Omental fat pad (tissue), 4 donors: ENCODE measurements around the gene MRPS23. TPM values are rescaled to one million over a fixed set of nuclear protein-coding genes. Genes with fewer than 3 reads are reported as not detected.

ENCODE experiments used
- ATAC-seq: fragments of 150-250 bp; one replicate; pipeline ENCODE4 v1.9.1; 2016; ENCODE audit warnings: mild to moderate bottlenecking, moderate library complexity; ENCODE audit not compliant: low FRiP score
- DNase-seq: peaks from one replicate; pipeline ENCODE4 v3.0.0-alpha.2; 2019; ENCODE audit warnings: low spot score
- total RNA-seq, 4 donors: library from RNA; depleted of rRNA; stranded (reverse); fragments of >200 nt; gene quantifications; one replicate each; pipeline ENCODE4 v1.1.0, GENCODE V29; 2016
- TF ChIP-seq, protein P1 (sequence below), 3 donors: fragments of 450-650 bp; IDR thresholded peaks; one replicate each; pipeline ENCODE4 v1.5.1; 2016 to 2017; ENCODE audit warnings: antibody characterized with exemption in 3 of 3, mild to moderate bottlenecking in 3 of 3, moderate library complexity in 2 of 3

The MRPS23 gene
- total RNA-seq, 4 donors from 2014 or later, result 7.9 to 17.1 (median 15.2) TPM

DNA sequence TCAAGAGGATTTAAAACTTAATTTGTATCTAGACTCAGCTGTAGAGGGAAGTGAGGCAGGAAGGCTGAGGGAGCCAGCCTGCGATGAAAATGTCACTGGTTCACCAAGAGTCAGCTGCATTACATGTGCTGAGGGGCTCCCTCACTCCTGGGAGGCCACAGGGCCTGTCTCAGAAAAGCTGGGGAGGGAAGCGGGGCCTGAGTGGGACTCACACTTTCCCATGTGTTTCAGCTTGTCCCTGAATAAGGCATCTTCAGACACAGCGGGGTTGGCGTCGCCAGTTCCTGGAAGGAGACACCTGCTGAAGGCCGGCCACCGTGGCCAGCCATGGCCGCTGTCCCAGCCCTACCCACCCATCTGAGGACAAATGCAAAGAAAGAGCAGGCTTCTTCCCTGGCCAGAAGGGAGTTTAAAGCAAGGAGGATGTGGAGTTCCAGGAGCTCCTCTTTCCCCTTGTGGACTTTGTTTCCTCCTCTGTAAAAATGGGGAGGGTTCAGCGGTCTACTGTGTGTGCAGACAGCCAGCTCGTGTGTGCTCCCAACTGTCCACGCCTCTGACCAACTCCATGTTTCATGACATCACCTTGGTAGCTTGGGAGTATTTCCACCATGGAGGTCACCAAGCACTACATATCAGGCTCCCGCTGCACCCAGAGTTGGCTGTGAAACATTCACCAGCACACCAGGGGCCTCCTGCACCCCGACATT, 19.2 kb upstream of the MRPS23 start:
- TF ChIP-seq, protein P1, sequence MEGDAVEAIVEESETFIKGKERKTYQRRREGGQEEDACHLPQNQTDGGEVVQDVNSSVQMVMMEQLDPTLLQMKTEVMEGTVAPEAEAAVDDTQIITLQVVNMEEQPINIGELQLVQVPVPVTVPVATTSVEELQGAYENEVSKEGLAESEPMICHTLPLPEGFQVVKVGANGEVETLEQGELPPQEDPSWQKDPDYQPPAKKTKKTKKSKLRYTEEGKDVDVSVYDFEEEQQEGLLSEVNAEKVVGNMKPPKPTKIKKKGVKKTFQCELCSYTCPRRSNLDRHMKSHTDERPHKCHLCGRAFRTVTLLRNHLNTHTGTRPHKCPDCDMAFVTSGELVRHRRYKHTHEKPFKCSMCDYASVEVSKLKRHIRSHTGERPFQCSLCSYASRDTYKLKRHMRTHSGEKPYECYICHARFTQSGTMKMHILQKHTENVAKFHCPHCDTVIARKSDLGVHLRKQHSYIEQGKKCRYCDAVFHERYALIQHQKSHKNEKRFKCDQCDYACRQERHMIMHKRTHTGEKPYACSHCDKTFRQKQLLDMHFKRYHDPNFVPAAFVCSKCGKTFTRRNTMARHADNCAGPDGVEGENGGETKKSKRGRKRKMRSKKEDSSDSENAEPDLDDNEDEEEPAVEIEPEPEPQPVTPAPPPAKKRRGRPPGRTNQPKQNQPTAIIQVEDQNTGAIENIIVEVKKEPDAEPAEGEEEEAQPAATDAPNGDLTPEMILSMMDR (IDR thresholded peaks at IDR 0.05), result no peak
- DNase-seq, result no peak
- no peak for ATAC-seq

- TF ChIP-seq, protein P1 (IDR thresholded peaks at IDR 0.05), result no peak
- peak; percentile 84 for ATAC-seq
- no peak for DNase-seq
Measured at GRCh38 chr17:57868007-57868909, 18.4 kb upstream of the MRPS23 start.

- TF ChIP-seq, protein P1 (IDR thresholded peaks at IDR 0.05), result no peak
- DNase-seq (no peak), ATAC-seq (no peak)
Measured at GRCh38 chr17:57867126-57867525, 17.3 kb upstream of the MRPS23 start.

- DNase-seq (no peak), ATAC-seq (no peak)
- TF ChIP-seq, protein P1 (IDR thresholded peaks at IDR 0.05), result no peak
Measured at GRCh38 chr17:57866723-57867122, 16.9 kb upstream of the MRPS23 start.

DNA sequence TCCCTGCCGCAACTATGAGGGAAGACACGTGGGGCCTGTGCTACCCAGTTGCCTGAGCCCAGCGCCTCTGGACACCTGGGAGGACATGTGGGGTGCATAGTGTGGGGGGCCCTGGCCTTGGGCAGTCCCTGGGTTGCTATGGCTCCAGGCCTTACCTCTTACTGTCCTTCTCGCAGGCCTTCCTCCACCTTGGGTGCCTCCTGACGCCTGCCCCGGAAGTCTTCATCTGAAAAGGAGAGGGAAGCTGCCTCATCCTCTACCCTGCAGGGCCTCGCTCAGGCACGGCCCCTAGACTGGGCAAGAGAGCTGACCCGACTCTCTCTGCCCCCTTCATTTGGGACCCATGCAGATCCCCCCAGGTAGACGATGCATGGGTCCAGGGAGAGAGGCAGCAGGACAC, 16.5 kb upstream of the MRPS23 start:
- TF ChIP-seq, protein P1 (IDR thresholded peaks at IDR 0.05), result no peak
- no peak for DNase-seq
- no peak for ATAC-seq

DNA sequence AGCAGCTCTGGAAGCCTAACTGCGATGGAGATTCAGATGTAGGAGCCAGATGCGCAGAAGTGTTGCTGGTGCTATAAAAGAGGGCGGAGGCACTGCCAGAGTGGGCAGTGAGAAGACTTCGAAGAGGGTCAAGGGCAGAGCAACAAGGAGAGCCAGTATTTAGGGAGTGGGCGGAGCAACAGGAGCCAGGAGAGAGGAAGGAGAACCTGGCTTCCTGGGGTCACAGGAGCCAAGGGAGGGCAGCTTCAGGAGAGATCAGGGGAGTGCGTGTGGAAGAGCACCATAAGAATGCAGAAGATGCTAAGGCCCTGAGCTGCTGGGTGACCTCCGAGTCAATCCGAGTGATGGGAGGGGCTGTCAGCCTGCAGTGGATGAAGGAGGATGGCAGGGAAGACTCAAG, 14.4 kb upstream of the MRPS23 start:
- ATAC-seq, result no peak
- no peak for DNase-seq
- TF ChIP-seq, protein P1 (IDR thresholded peaks at IDR 0.05), result no peak
